Subcutaneous abdominal adipose tissue (tissue), 5 donors: Measurements from ENCODE around the gene COL11A2.

ENCODE experiments used
- H3K27ac ChIP-seq: one replicate; pipeline ENCODE4 v1.7.0; 2013; ENCODE audit warnings: low read depth, mild to moderate bottlenecking, inconsistent platforms, low read length, moderate library complexity
- H3K27me3 ChIP-seq, 5 donors: one replicate each; pipeline ENCODE4 v1.7.0; 2013; ENCODE audit warnings: low read length in 5 of 5, inconsistent platforms in 1 of 5; ENCODE audit not compliant: control insufficient read depth in 5 of 5, insufficient read depth in 4 of 5
- H3K36me3 ChIP-seq, 5 donors: one replicate each; pipeline ENCODE4 v1.7.0; 2013; ENCODE audit warnings: low read length in 5 of 5; ENCODE audit not compliant: control insufficient read depth in 5 of 5, insufficient read depth in 5 of 5
- H3K4me1 ChIP-seq, 5 donors: one replicate each; pipeline ENCODE4 v1.7.0; 2013; ENCODE audit warnings: low read length in 5 of 5, mild to moderate bottlenecking in 3 of 5, moderate library complexity in 1 of 5; ENCODE audit not compliant: control insufficient read depth in 5 of 5, insufficient read depth in 5 of 5
- H3K4me3 ChIP-seq, 5 donors: one replicate each; pipeline ENCODE4 v1.7.0; 2013; ENCODE audit warnings: low read length in 5 of 5, low read depth in 1 of 5
- H3K9ac ChIP-seq, 5 donors: one replicate each; pipeline ENCODE4 v1.7.0; 2013; ENCODE audit warnings: low read length in 5 of 5, mild to moderate bottlenecking in 4 of 5, moderate library complexity in 3 of 5
- H3K9me3 ChIP-seq, 5 donors: one replicate each; pipeline ENCODE4 v1.7.0; 2013; ENCODE audit warnings: low read length in 5 of 5; ENCODE audit not compliant: control insufficient read depth in 5 of 5
- donor health status: healthy.
- donor health status: healthy.
- donor health status: healthy.
- donor health status: healthy.
- donor health status: healthy.

The COL11A2 gene

GRCh38 chr6:33215271-33216116 lies 23.2 kb upstream of the COL11A2 start:
- Histone ChIP-seq H3K4me3 (no peak overlapping the region), H3K36me3 (peaks cover 0 to 11% (median 8%) of the 10 kb centered on the region in 5 donors), H3K27me3 (peaks cover 0 to 9% (median 5%) of the 10 kb centered on the region in 5 donors), H3K27ac (no peak overlapping the region), H3K9ac (no peak overlapping the region), H3K9me3 (no peaks in the 10 kb centered on the region), H3K4me1 (peaks cover 0 to 21% (median 19%) of the 10 kb centered on the region in 5 donors)

- peak overlapping the region in 3 of 5 donors; percentile 59 to 85 (median 81) for H3K9ac ChIP-seq
- H3K4me1 ChIP-seq, result peaks cover 0 to 24% (median 19%) of the 10 kb centered on the region in 5 donors
- no peaks in the 10 kb centered on the region for H3K9me3 ChIP-seq
- H3K36me3 ChIP-seq, result peaks cover 0 to 23% (median 19%) of the 10 kb centered on the region in 5 donors
- peak overlapping the region; percentile 48 to 72 (median 67) for H3K4me3 ChIP-seq
- H3K27me3 ChIP-seq, result peaks cover 0 to 9% (median 3%) of the 10 kb centered on the region in 5 donors
- no peak overlapping the region for H3K27ac ChIP-seq
Measured at GRCh38 chr6:33213989-33214335, 21.7 kb upstream of the COL11A2 start.

GRCh38 chr6:33213166-33213988 lies 21.1 kb upstream of the COL11A2 start:
- H3K27me3 ChIP-seq, result peaks cover 0 to 9% (median 3%) of the 10 kb centered on the region in 5 donors
- peaks cover 0 to 23% (median 19%) of the 10 kb centered on the region in 5 donors for H3K36me3 ChIP-seq
- no peaks in the 10 kb centered on the region for H3K9me3 ChIP-seq
- no peak overlapping the region for H3K27ac ChIP-seq
- H3K4me1 ChIP-seq, result peaks cover 0 to 28% (median 23%) of the 10 kb centered on the region in 5 donors
- peak overlapping the region; percentile 48 to 72 (median 67) for H3K4me3 ChIP-seq
- H3K9ac ChIP-seq, result peak overlapping the region in 4 of 5 donors; percentile 48 to 85 (median 70)

GRCh38 chr6:33212857-33213165 lies 20.5 kb upstream of the COL11A2 start:
- Histone ChIP-seq H3K9me3 (no peaks in the 10 kb centered on the region), H3K27ac (no peak overlapping the region), H3K4me1 (peaks cover 0 to 30% (median 25%) of the 10 kb centered on the region in 5 donors), H3K36me3 (peaks cover 0 to 23% (median 19%) of the 10 kb centered on the region in 5 donors), H3K9ac (peak overlapping the region in 4 of 5 donors; percentile 48 to 85 (median 70)), H3K4me3 (peak overlapping the region; percentile 48 to 72 (median 67)), H3K27me3 (peaks cover 0 to 5% (median 3%) of the 10 kb centered on the region in 5 donors)

GRCh38 chr6:33211666-33212422 lies 19.6 kb upstream of the COL11A2 start:
- Histone ChIP-seq H3K27me3 (peaks cover 0 to 5% (median 3%) of the 10 kb centered on the region in 5 donors), H3K9ac (no peak overlapping the region), H3K36me3 (peaks cover 0 to 23% (median 19%) of the 10 kb centered on the region in 5 donors), H3K27ac (no peak overlapping the region), H3K4me1 (peaks cover 0 to 37% (median 32%) of the 10 kb centered on the region in 5 donors), H3K4me3 (no peak overlapping the region), H3K9me3 (no peaks in the 10 kb centered on the region)

- H3K27ac ChIP-seq, result no peak overlapping the region
- no peaks in the 10 kb centered on the region for H3K9me3 ChIP-seq
- peaks cover 0 to 37% (median 32%) of the 10 kb centered on the region in 5 donors for H3K4me1 ChIP-seq
- H3K36me3 ChIP-seq, result peaks cover 0 to 23% (median 19%) of the 10 kb centered on the region in 5 donors
- no peak overlapping the region for H3K4me3 ChIP-seq
- H3K9ac ChIP-seq, result no peak overlapping the region
- H3K27me3 ChIP-seq, result peaks cover 0 to 5% (median 3%) of the 10 kb centered on the region in 5 donors
Measured at GRCh38 chr6:33211136-33211535, 18.9 kb upstream of the COL11A2 start.

- Histone ChIP-seq H3K4me1 (peaks cover 0 to 44% (median 38%) of the 10 kb centered on the region in 5 donors), H3K27me3 (peaks cover 0 to 5% (median 0%) of the 10 kb centered on the region in 5 donors), H3K4me3 (no peak overlapping the region), H3K9ac (no peak overlapping the region), H3K27ac (no peak overlapping the region), H3K9me3 (no peaks in the 10 kb centered on the region), H3K36me3 (peaks cover 0 to 23% (median 19%) of the 10 kb centered on the region in 5 donors)
Measured at GRCh38 chr6:33209856-33210255, 17.6 kb upstream of the COL11A2 start.

GRCh38 chr6:33208091-33208967 lies 16.1 kb upstream of the COL11A2 start, which contains the start of gene RING1:
TSS of gene RING1 (plus strand) at chr6:33208500. CDS start at chr6:33208823, 323 bp downstream.
- peaks cover 4 to 45% (median 40%) of the 10 kb centered on the region in 5 donors for H3K4me1 ChIP-seq

More at GRCh38 chr6:33208091-33208967, 16.1 kb upstream of the COL11A2 start, which contains the start of gene RING1:
- Histone ChIP-seq H3K9ac (peak within 1 kb of the TSS; percentile 48 to 98 (median 94)), H3K27me3 (peaks cover 0 to 3% (median 0%) of the 10 kb centered on the region in 5 donors), H3K4me3 (peak within 1 kb of the TSS; percentile 78 to 89 (median 83)), H3K9me3 (no peaks in the 10 kb centered on the region), H3K27ac (peak within 1 kb of the TSS; percentile 87), H3K36me3 (peaks cover 0 to 26% (median 25%) of the 10 kb centered on the region in 5 donors)
